Lower leg skin (tissue), 4 donors: ENCODE measurements around the gene LGSN. TPM values are rescaled to one million over a fixed set of nuclear protein-coding genes. Genes with fewer than 3 reads are reported as not detected.
"Not testable (repeated sequence)": the region's sequence is repeated elsewhere in the genome, so short reads cannot be mapped to it uniquely, and the experiment has no call there.

Experiments used
- DNase-seq, 2 donors: peaks; one replicate each; pipeline ENCODE4 v3.0.0-alpha.2; 2019; ENCODE audit warnings: low spot score in 2 of 2
- H3K4me3 ChIP-seq: fragments of 200-600 bp; sonication (generic); 2 replicates; pipeline ENCODE4 v1.5.1; 2017; ENCODE audit warnings: mild to moderate bottlenecking, low read depth; ENCODE audit not compliant: poor library complexity, severe bottlenecking
- POLR2A ChIP-seq, 2 donors: fragments of 450-650 bp; IDR thresholded peaks; one replicate each; pipeline ENCODE4 v1.6.1; 2016 to 2017; ENCODE audit warnings: antibody characterized with exemption in 2 of 2, mild to moderate bottlenecking in 1 of 2, moderate library complexity in 1 of 2
- WGBS, 2 donors: methylation state at CpG; one replicate each; pipeline ENCODE4 v1.1.5; 2018; 5-methylcytosine and 5-hydroxymethylcytosine counted together
- intact Hi-C: fragments of 100-400 bp; cut with DNase I; formaldehyde crosslinking; loops from one replicate; pipeline ENCODE4 v1.15.0; 2023; ENCODE audit warnings: low total_unique reads
- total RNA-seq, 4 donors: library from RNA; depleted of rRNA; stranded (reverse); fragments of >200 nt; gene quantifications; one replicate each; pipeline ENCODE4 v1.1.0, GENCODE V29; 2016
- TF ChIP-seq, protein P1 (sequence below), 3 donors: fragments of 450-650 bp; IDR thresholded peaks; one replicate each; pipeline ENCODE4 v1.5.1; 2016; ENCODE audit warnings: antibody characterized with exemption in 3 of 3, mild to moderate bottlenecking in 3 of 3, moderate library complexity in 2 of 3

LGSN gene
- total RNA-seq, 4 donors from 2014 or later, result not detected

DNA sequence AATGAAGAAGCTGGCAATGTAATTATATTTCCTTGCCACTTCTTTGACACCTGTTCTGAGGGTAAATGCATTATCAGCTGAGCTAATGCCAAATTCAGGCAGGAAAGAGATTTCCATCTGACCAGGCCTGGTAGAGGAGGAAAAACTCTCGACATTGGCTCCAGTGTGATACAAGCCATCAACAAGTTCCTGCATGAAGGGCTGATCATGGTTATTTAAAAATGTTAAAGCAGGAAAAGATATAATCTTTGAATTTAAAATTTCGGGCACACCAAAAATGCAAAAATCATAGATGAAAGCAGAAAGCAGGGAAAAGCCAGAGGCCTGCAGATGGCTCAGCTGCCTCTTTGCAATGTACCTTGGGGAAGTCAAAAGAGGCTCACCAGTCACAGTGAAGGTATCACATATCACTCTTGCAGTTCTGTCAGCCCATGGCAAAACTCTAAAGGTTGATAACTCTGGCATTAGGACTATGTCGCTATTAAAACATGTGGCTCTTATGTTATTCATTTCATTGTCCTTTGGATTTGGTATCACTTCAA is 39.1 kb downstream of the LGSN start:
- no peak for DNase-seq

DNA sequence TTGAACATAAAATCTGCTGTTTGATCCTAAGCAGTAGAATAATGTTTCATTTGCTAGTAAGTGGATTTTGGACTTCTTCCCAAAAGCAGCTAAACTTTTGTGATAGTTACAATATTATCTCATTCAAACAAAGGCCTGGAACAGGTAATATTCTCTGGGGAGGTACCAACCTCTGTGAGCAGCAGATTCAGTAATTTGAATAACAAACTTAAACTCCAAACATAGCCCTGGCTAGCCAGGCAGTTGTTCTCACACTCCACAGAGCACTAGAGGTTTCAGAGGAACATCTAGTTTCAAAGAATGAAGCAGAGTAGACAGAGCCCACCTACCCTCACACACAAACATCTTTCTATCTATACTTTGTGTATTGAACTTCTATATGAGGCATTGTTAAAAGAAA is 40.9 kb downstream of the LGSN start:
- intact Hi-C loops, result no loop called here
- no peak for TF ChIP-seq POLR2A (IDR thresholded peaks at IDR 0.05)
- TF ChIP-seq, protein P1, sequence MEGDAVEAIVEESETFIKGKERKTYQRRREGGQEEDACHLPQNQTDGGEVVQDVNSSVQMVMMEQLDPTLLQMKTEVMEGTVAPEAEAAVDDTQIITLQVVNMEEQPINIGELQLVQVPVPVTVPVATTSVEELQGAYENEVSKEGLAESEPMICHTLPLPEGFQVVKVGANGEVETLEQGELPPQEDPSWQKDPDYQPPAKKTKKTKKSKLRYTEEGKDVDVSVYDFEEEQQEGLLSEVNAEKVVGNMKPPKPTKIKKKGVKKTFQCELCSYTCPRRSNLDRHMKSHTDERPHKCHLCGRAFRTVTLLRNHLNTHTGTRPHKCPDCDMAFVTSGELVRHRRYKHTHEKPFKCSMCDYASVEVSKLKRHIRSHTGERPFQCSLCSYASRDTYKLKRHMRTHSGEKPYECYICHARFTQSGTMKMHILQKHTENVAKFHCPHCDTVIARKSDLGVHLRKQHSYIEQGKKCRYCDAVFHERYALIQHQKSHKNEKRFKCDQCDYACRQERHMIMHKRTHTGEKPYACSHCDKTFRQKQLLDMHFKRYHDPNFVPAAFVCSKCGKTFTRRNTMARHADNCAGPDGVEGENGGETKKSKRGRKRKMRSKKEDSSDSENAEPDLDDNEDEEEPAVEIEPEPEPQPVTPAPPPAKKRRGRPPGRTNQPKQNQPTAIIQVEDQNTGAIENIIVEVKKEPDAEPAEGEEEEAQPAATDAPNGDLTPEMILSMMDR (IDR thresholded peaks at IDR 0.05), result no peak
- DNase-seq, result no peak
- H3K4me3 ChIP-seq, result no peak overlapping the region

More for the DNA sequence above, 39.1 kb downstream of the LGSN start:
- TF ChIP-seq, protein P1 (IDR thresholded peaks at IDR 0.05), result no peak
- TF ChIP-seq POLR2A (IDR thresholded peaks at IDR 0.05), result no peak
- no peak overlapping the region for H3K4me3 ChIP-seq
- WGBS, 2 donors, result 38 to 56% methylated on average over 3 of the region's 3 CpGs
- intact Hi-C loops, result loop anchor here (10.0 kb wide), 1 partner anchor 536 kb away; no protein-coding TSS in a partner anchor

DNA sequence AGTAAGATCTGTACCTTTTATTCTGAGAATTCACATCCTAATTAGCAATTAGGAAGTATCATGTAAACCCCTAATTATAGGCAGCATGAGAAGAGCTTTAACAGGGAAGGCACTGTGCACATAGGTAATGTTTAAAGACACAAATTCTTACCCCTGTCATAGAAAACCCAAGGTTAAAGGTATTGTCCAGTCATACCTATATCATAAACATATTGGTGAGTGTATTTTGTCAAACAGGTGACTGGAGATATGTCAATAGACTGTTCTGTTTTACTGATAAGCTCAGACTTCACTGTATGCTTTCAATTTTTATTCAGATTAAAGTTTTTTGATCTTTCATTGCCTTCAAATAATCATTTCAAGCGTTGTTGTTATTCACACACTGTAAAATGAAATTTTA is 43.8 kb downstream of the LGSN start:
- intact Hi-C loops, result no loop called here
- no peak for TF ChIP-seq POLR2A (IDR thresholded peaks at IDR 0.05)
- TF ChIP-seq, protein P1 (IDR thresholded peaks at IDR 0.05), result no peak
- no peak for DNase-seq
- H3K4me3 ChIP-seq, result no peak overlapping the region
- WGBS, 2 donors, result 70 to 72% methylated on average over 1 of the region's 1 CpG

DNA sequence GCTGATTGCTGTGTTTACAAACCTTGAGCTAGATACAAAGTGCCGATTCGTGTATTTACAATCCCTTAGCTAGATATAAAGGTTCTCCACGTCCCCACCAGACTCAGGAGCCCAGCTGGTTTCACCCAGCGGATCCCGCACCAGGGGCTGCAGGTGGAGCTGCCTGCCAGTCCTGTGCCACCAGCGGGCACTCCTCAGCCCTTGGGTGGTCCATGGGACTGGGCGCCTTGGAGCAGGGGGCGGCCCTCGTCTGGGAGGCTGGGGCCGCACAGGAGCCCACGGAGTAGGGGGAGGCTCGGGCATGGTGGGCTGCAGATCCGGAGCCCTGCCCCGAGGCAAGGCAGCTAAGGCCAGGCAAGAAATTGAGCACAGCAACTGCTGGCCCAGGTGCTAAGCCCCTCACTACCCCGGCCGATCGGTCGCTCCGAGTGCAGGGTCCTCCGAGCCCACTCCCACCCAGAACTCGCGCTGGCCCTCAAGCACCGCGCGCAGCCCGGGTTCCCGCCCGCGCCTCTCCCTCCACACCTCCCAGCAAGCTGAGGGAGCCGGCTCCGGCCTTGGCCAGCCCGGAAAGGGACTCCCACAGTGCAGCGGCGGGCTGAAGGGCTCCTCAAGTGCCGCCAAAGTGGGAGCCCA is 44.9 kb downstream of the LGSN start:
- H3K4me3 ChIP-seq, DNase-seq, intact Hi-C loops: not testable (repeated sequence)
- WGBS, 2 donors, result 94 to 96% methylated on average over 30 to 33 of the region's 35 CpGs

DNA sequence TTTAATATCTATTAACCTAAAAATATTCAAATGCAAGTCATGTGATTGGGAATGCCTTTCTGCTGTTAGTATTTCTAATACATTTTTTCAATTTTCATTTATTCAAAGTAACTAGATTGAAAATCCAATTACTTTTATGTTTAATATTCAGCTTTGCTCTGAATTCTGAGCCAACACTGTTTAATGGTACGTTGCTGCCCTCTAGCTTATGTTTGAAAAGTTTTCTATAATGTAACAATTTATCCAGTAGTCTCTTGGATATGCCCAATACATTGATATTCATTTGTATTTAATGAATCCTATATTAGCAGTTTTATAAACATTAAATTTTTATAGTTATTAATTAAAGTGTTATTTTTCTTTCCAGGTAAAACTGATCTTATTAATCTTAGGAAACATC is 47.4 kb downstream of the LGSN start:
- TF ChIP-seq POLR2A (IDR thresholded peaks at IDR 0.05), result no peak
- TF ChIP-seq, protein P1 (IDR thresholded peaks at IDR 0.05), result no peak
- WGBS, 2 donors, result 0 to 2% methylated on average over 1 of the region's 1 CpG

DNA sequence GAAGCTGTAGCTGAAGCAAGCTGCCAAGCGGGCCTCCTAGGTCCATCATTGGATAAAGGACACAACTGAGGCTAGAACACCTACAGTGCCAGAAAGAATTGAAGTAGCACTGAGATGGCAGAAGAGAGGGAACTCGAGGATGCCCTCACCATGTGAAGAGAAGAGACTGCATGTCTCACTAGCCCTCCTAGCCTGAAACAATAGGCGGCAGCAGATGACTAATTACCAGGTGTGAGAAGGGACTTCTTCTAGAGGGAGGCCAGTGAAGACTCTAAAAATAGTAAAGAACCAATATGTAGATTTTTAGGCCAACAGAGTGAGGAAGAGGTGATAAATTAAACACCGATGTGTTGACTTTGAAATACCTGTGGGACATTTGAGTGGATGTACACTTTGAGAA is 50.3 kb downstream of the LGSN start:
- TF ChIP-seq, protein P1 (IDR thresholded peaks at IDR 0.05), result no peak
- TF ChIP-seq POLR2A (IDR thresholded peaks at IDR 0.05), result no peak
- H3K4me3 ChIP-seq, result no peak overlapping the region
- 56 to 62% methylated on average over 4 of the region's 4 CpGs for WGBS, 2 donors
- intact Hi-C loops, result no loop called here
- no peak for DNase-seq

More for the DNA sequence above, 47.4 kb downstream of the LGSN start:
- intact Hi-C loops, result no loop called here
- H3K4me3 ChIP-seq, result no peak overlapping the region
- no peak for DNase-seq
